RKO (cell line): ENCODE results near the gene PLEKHA6.
"Not testable (repeated sequence)": the region's sequence is repeated elsewhere in the genome, so short reads cannot be mapped to it uniquely, and the experiment has no call there.

ENCODE experiments used
- DNase-seq: peaks from one replicate; pipeline ENCODE4 v3.0.0-alpha.2; 2016; ENCODE audit warnings: low spot score

PLEKHA6 gene

GRCh38 chr1:204237515-204237914 lies 122.2 kb downstream of the PLEKHA6 start:
- DNase-seq, result not testable (repeated sequence)

GRCh38 chr1:204232526-204232925 lies 127.2 kb downstream of the PLEKHA6 start:
- no peak for DNase-seq

- DNase-seq, result no peak
Measured at GRCh38 chr1:204230211-204230610, 129.5 kb downstream of the PLEKHA6 start.

- no peak for DNase-seq
Measured at GRCh38 chr1:204228896-204229295, 130.8 kb downstream of the PLEKHA6 start.

- DNase-seq, result no peak
Measured at GRCh38 chr1:204227996-204228785, 131.5 kb downstream of the PLEKHA6 start.

GRCh38 chr1:204227351-204227750 lies 132.4 kb downstream of the PLEKHA6 start:
- DNase-seq, result no peak

GRCh38 chr1:204225841-204226735 lies 133.6 kb downstream of the PLEKHA6 start:
- no peak for DNase-seq

GRCh38 chr1:204224655-204225054 lies 135.1 kb downstream of the PLEKHA6 start:
- DNase-seq, result no peak

- DNase-seq, result no peak
Measured at GRCh38 chr1:204223129-204223860, 136.4 kb downstream of the PLEKHA6 start.

- DNase-seq, result no peak
Measured at GRCh38 chr1:204222764-204223055, 137.0 kb downstream of the PLEKHA6 start.

GRCh38 chr1:204222006-204222763 lies 137.5 kb downstream of the PLEKHA6 start:
- DNase-seq, result no peak

- no peak for DNase-seq
Measured at GRCh38 chr1:204221271-204221670, 138.5 kb downstream of the PLEKHA6 start.

- no peak for DNase-seq
Measured at GRCh38 chr1:204219971-204220616, 139.6 kb downstream of the PLEKHA6 start.

- DNase-seq, result no peak
Measured at GRCh38 chr1:204218552-204218951, 141.2 kb downstream of the PLEKHA6 start.

- no peak for DNase-seq
Measured at GRCh38 chr1:204217648-204218000, 142.1 kb downstream of the PLEKHA6 start.

- no peak for DNase-seq
Measured at GRCh38 chr1:204216880-204217647, 142.7 kb downstream of the PLEKHA6 start.

GRCh38 chr1:204216236-204216635 lies 143.5 kb downstream of the PLEKHA6 start:
- DNase-seq, result no peak

- no peak for DNase-seq
Measured at GRCh38 chr1:204213668-204214662, 145.8 kb downstream of the PLEKHA6 start, which contains the start of gene GOLT1A. GOLT1A (minus strand) TSS chr1:204213988; CDS start chr1:204213906, 82 bp downstream.

GRCh38 chr1:204212715-204213114 lies 147.0 kb downstream of the PLEKHA6 start:
- DNase-seq, result no peak
